ENCODE data around the gene STRN4. TPM values are rescaled to one million over a fixed set of nuclear protein-coding genes. Genes with fewer than 3 reads are reported as not detected.

Gene STRN4
- total RNA-seq, 1 experiment from 2014 or later, result 107 TPM

- intact Hi-C loops (cut with micrococcal nuclease), result no loop called here
- TSS peak; percentile 88 for BruUV-seq (replicated peaks)
- H3K9me3 ChIP-seq (ENCODE audit: control insufficient read depth in 1 of 2, insufficient read depth in 1 of 2, low read depth in 1 of 2, low read length in 2 of 2), result no peaks in the 10 kb centered on the region
- ATAC-seq (peak; percentile 16), DNase-seq (ENCODE audit: low read depth, low spot score) (no peak)
- RAD21 ChIA-PET (ENCODE audit: low non-redundant PET in 1 of 2, low total read pairs in 2 of 2, uncharacterized antibody in 2 of 2, unreplicated experiment in 2 of 2), result no interaction called here
- POLR2A ChIA-PET, result interaction anchor here (0.5 to 1.8 kb wide), 6 partner anchors 12 to 114 kb away, joined by 3 to 8 read pairs (median 4); partner anchors contain the start of gene CALM3
- no peaks in the 10 kb centered on the region for H3K9me2 ChIP-seq (ENCODE audit: insufficient read depth)
- TF ChIP-seq SIN3A (IDR thresholded peaks at IDR 0.05; ENCODE audit: low read depth), result no peak
- TF ChIP-seq SRF (IDR thresholded peaks at IDR 0.05; ENCODE audit: low read depth), result no peak
- TF ChIP-seq YY1 (IDR thresholded peaks at IDR 0.05; ENCODE audit: extremely low read depth, insufficient replicate concordance, low read depth, low read length), result no peak
- no peak for TF ChIP-seq ZNF274 (IDR thresholded peaks at IDR 0.05; ENCODE audit: low read depth, low read length)
- TF ChIP-seq JUND (IDR thresholded peaks at IDR 0.05), result no peak
- TF ChIP-seq, protein P1, sequence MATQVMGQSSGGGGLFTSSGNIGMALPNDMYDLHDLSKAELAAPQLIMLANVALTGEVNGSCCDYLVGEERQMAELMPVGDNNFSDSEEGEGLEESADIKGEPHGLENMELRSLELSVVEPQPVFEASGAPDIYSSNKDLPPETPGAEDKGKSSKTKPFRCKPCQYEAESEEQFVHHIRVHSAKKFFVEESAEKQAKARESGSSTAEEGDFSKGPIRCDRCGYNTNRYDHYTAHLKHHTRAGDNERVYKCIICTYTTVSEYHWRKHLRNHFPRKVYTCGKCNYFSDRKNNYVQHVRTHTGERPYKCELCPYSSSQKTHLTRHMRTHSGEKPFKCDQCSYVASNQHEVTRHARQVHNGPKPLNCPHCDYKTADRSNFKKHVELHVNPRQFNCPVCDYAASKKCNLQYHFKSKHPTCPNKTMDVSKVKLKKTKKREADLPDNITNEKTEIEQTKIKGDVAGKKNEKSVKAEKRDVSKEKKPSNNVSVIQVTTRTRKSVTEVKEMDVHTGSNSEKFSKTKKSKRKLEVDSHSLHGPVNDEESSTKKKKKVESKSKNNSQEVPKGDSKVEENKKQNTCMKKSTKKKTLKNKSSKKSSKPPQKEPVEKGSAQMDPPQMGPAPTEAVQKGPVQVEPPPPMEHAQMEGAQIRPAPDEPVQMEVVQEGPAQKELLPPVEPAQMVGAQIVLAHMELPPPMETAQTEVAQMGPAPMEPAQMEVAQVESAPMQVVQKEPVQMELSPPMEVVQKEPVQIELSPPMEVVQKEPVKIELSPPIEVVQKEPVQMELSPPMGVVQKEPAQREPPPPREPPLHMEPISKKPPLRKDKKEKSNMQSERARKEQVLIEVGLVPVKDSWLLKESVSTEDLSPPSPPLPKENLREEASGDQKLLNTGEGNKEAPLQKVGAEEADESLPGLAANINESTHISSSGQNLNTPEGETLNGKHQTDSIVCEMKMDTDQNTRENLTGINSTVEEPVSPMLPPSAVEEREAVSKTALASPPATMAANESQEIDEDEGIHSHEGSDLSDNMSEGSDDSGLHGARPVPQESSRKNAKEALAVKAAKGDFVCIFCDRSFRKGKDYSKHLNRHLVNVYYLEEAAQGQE (IDR thresholded peaks at IDR 0.05; ENCODE audit: low read depth), result no peak
- no peak for TF ChIP-seq EGR1 (IDR thresholded peaks at IDR 0.05; ENCODE audit: low read depth)
- TF ChIP-seq POLR2AphosphoS5 (IDR thresholded peaks at IDR 0.05; ENCODE audit: low read depth, low read length), result no peak; the same call in 1 of the 2 replicates
- TF ChIP-seq ZFX (IDR thresholded peaks at IDR 0.05), result no peak
- no peak for TF ChIP-seq FOSL1 (IDR thresholded peaks at IDR 0.05; ENCODE audit: low read depth)
- CTCF ChIA-PET, result interaction anchor here (0.7 to 1.9 kb wide), 7 partner anchors 11 to 100 kb away, joined by 3 to 17 read pairs (median 4); no protein-coding TSS in a partner anchor
- H2AFZ ChIP-seq (ENCODE audit: low read depth, low read length, poor library complexity, severe bottlenecking), result no peak overlapping the region
- peak overlapping the region; percentile 82 to 90 for H3K4me3 ChIP-seq (replicated peaks in 1 of 2; ENCODE audit: low read depth in 1 of 2, low read length in 2 of 2)
- no peaks in the 10 kb centered on the region for H3K27me3 ChIP-seq (ENCODE audit: insufficient read depth, low read length)
- H3K36me3 ChIP-seq (ENCODE audit: control insufficient read depth in 1 of 2, insufficient read depth in 2 of 2, low read length in 2 of 2), result peaks cover 4 to 11% of the 10 kb centered on the region in 2 experiments; a peak in 2 of 4 replicates
- peak overlapping the region; percentile 90 for H3K27ac ChIP-seq (ENCODE audit: low read depth, low read length)
- H3K9ac ChIP-seq (ENCODE audit: low read length), result peak overlapping the region; percentile 84
- H4K20me1 ChIP-seq (ENCODE audit: insufficient read depth), result no peaks in the 10 kb centered on the region
- H3K79me2 ChIP-seq (ENCODE audit: insufficient read depth, low read length), result peaks cover 31% of the 10 kb centered on the region
- H3K4me1 ChIP-seq (ENCODE audit: control insufficient read depth in 1 of 2, insufficient read depth in 2 of 2, low read length in 2 of 2), result peaks cover 10 to 36% of the 10 kb centered on the region in 2 experiments; a peak in 3 of 4 replicates
- peak overlapping the region; percentile 92 for H3K4me2 ChIP-seq (ENCODE audit: low read length)
Measured at GRCh38 chr19:46714444-46715106, 31.7 kb downstream of the STRN4 start.
